CD4-positive, alpha-beta T cell treated with Interleukin-1 beta for 1 hour (primary cell): Measurements from ENCODE around the gene EHMT1.

Experiments
- DNase-seq, 2 donors: peaks; one replicate each; pipeline ENCODE4 v3.0.0-alpha.2; 2020 to 2022

The EHMT1 gene

GRCh38 chr9:137618105-137619067 is at the start of gene EHMT1:
TSS of gene EHMT1 (plus strand) at chr9:137619005. CDS start at chr9:137619029, 24 bp downstream.
- DNase-seq: peak; percentile 89 to 92

GRCh38 chr9:137569609-137570203 is 49.1 kb upstream of the EHMT1 start:
- DNase-seq: no peak

- DNase-seq: no peak
Observed at GRCh38 chr9:137570566-137570965, 48.2 kb upstream of the EHMT1 start.

GRCh38 chr9:137574192-137574591 is 44.6 kb upstream of the EHMT1 start:
- DNase-seq: no peak

GRCh38 chr9:137575364-137575715 is 43.5 kb upstream of the EHMT1 start:
- peak in 1 of 2 donors; percentile 32 for DNase-seq

- no peak for DNase-seq
Observed at GRCh38 chr9:137575716-137576411, 42.9 kb upstream of the EHMT1 start.

GRCh38 chr9:137578518-137579258 is 40.1 kb upstream of the EHMT1 start, which contains the start of gene DPH7:
TSS of gene DPH7 (minus strand) at chr9:137578925. CDS start at chr9:137578777, 148 bp downstream.
- DNase-seq: peak; percentile 93 to 94

GRCh38 chr9:137579259-137579604 is 39.6 kb upstream of the EHMT1 start:
- DNase-seq: no peak

GRCh38 chr9:137580209-137580953 is 38.4 kb upstream of the EHMT1 start:
- DNase-seq: no peak

- no peak for DNase-seq
Observed at GRCh38 chr9:137580954-137581322, 37.9 kb upstream of the EHMT1 start.

- DNase-seq: no peak
Observed at GRCh38 chr9:137581361-137582285, 37.2 kb upstream of the EHMT1 start.

GRCh38 chr9:137582286-137582860 is 36.4 kb upstream of the EHMT1 start:
- peak in 1 of 2 donors; percentile 19 for DNase-seq

- DNase-seq: no peak
Observed at GRCh38 chr9:137583347-137583746, 35.5 kb upstream of the EHMT1 start.

GRCh38 chr9:137583957-137584356 is 34.8 kb upstream of the EHMT1 start:
- DNase-seq: no peak

GRCh38 chr9:137586854-137587253 is 32.0 kb upstream of the EHMT1 start:
- DNase-seq: no peak

- no peak for DNase-seq
Observed at GRCh38 chr9:137588311-137588710, 30.5 kb upstream of the EHMT1 start.

- no peak for DNase-seq
Observed at GRCh38 chr9:137588891-137589290, 29.9 kb upstream of the EHMT1 start.

- DNase-seq: no peak
Observed at GRCh38 chr9:137589441-137590122, 29.2 kb upstream of the EHMT1 start.

GRCh38 chr9:137590123-137590468 is 28.7 kb upstream of the EHMT1 start:
- no peak for DNase-seq
